Middle frontal gyrus (tissue), 1 donor: ENCODE results near the gene FAHD1.
"Not testable (repeated sequence)": the region's sequence is repeated elsewhere in the genome, so short reads cannot be mapped to it uniquely, and the experiment has no call there.

ENCODE experiments used
- DNase-seq: peaks from one replicate; pipeline ENCODE4 v3.0.0-alpha.2; 2015; ENCODE audit warnings: low spot score; ENCODE audit errors: extremely low spot score

Gene FAHD1

GRCh38 chr16:1839554-1839953 lies 12.5 kb downstream of the FAHD1 start:
- DNase-seq = no peak

- no peak for DNase-seq
These were observed 19.0 kb downstream of the FAHD1 start for GRCh38 chr16:1845985-1846384.

GRCh38 chr16:1846416-1846815 lies 19.4 kb downstream of the FAHD1 start:
- DNase-seq = no peak

GRCh38 chr16:1850981-1851380 lies 24.0 kb downstream of the FAHD1 start:
- DNase-seq = no peak

GRCh38 chr16:1851793-1852192 lies 24.8 kb downstream of the FAHD1 start:
- DNase-seq = no peak

GRCh38 chr16:1857433-1858097 lies 30.6 kb downstream of the FAHD1 start:
- no peak for DNase-seq

- DNase-seq = no peak
These were observed 31.3 kb downstream of the FAHD1 start for GRCh38 chr16:1858189-1858865.

- no peak for DNase-seq
These were observed 32.6 kb downstream of the FAHD1 start for GRCh38 chr16:1859650-1860049.

GRCh38 chr16:1861730-1862129 lies 34.7 kb downstream of the FAHD1 start:
- no peak for DNase-seq

GRCh38 chr16:1862394-1862793 lies 35.4 kb downstream of the FAHD1 start:
- no peak for DNase-seq

GRCh38 chr16:1863681-1864460 lies 36.9 kb downstream of the FAHD1 start:
- no peak for DNase-seq

- DNase-seq = no peak
These were observed 39.1 kb downstream of the FAHD1 start for GRCh38 chr16:1865902-1866690.

- no peak for DNase-seq
These were observed 43.5 kb downstream of the FAHD1 start for GRCh38 chr16:1870365-1871082.

- no peak for DNase-seq
These were observed 45.1 kb downstream of the FAHD1 start, which contains the start of gene MEIOB for GRCh38 chr16:1871974-1872635. TSS of gene MEIOB (minus strand) at chr16:1872164. CDS start at chr16:1868175, 3,989 bp downstream.

- no peak for DNase-seq
These were observed 47.8 kb downstream of the FAHD1 start for GRCh38 chr16:1874854-1875253.

- not testable (repeated sequence) for DNase-seq
These were observed 49.1 kb downstream of the FAHD1 start for GRCh38 chr16:1876066-1876465.

- DNase-seq = no peak
These were observed 49.5 kb downstream of the FAHD1 start for GRCh38 chr16:1876468-1876867.

GRCh38 chr16:1877089-1877488 lies 50.1 kb downstream of the FAHD1 start:
- no peak for DNase-seq

- no peak for DNase-seq
These were observed 50.8 kb downstream of the FAHD1 start for GRCh38 chr16:1877804-1878203.

GRCh38 chr16:1878256-1878655 lies 51.2 kb downstream of the FAHD1 start:
- no peak for DNase-seq
